HUES6 (cell line): ENCODE data around the gene CXXC5.

Experiments
- H3K27ac ChIP-seq: 2 replicates; pipeline ENCODE4 v1.7.0; 2013; ENCODE audit warnings: low read depth, mild to moderate bottlenecking, low read length, inconsistent platforms
- H3K27me3 ChIP-seq: 2 replicates; pipeline ENCODE4 v1.6.1; 2013; ENCODE audit warnings: low read length; ENCODE audit not compliant: control insufficient read depth, insufficient read depth
- H3K36me3 ChIP-seq: 2 replicates; pipeline ENCODE4 v1.6.1; 2013; ENCODE audit warnings: low read length; ENCODE audit not compliant: control insufficient read depth, insufficient read depth
- H3K4me1 ChIP-seq: 2 replicates; pipeline ENCODE4 v1.6.1; 2013; ENCODE audit warnings: low read length; ENCODE audit not compliant: control insufficient read depth, insufficient read depth
- H3K4me3 ChIP-seq: 2 replicates; pipeline ENCODE4 v1.5.1; 2013; ENCODE audit warnings: low read depth, low read length
- H3K9ac ChIP-seq: one replicate; pipeline ENCODE4 v1.6.1; 2013; ENCODE audit warnings: mild to moderate bottlenecking, low read length
- H3K9me3 ChIP-seq: 2 replicates; pipeline ENCODE4 v1.6.1; 2013; ENCODE audit warnings: low read depth, low read length; ENCODE audit not compliant: control insufficient read depth, insufficient read depth

CXXC5 gene

DNA sequence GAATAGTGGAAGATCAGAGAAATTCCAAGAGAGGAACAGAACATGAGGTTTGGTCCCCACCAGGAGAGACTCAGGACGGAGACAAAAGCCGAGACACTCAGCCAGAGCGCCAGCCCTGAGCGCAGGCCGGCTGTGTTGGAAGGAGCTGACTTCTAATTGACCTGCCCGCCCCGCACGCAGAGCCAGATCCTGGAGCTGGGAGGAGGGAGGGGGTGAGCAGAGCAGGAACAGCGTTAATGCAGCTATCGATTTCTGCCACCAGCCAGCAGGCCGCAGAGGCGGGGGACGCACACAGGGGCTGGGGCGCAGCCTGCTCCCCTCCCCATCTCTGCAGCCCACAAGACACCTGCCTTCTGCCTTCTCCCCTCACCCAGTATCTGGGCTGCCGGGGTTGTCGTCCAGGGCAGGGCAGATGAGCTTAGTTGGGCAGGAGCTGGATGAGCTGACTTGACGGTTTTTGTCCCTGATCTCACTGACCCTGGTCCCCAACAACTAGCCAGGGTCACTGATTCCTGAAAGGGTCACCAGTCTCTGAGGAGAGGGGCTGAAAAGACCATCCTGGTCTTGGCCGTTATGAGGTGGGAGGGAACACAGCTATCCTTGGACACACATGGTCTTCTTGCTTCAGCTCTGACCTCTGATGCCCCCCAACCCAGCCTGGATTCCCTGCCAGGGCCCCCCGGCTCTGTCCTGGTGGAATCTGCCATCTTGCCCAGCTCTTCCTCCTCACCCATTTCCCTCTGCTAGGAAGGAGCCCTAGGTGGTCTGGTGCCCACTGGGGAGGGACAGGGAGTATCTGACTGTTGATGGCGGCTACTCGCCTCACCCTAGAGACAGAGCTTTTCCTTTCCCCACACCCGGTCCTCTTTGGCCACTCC, 29.8 kb downstream of the CXXC5 start:
- no peak overlapping the region for H3K27ac ChIP-seq
- H3K9ac ChIP-seq: no peak overlapping the region
- no peaks in the 10 kb centered on the region for H3K27me3 ChIP-seq
- no peaks in the 10 kb centered on the region for H3K9me3 ChIP-seq
- peaks cover 43% of the 10 kb centered on the region for H3K4me1 ChIP-seq
- no peak overlapping the region for H3K4me3 ChIP-seq
- H3K36me3 ChIP-seq: peaks cover 31% of the 10 kb centered on the region

DNA sequence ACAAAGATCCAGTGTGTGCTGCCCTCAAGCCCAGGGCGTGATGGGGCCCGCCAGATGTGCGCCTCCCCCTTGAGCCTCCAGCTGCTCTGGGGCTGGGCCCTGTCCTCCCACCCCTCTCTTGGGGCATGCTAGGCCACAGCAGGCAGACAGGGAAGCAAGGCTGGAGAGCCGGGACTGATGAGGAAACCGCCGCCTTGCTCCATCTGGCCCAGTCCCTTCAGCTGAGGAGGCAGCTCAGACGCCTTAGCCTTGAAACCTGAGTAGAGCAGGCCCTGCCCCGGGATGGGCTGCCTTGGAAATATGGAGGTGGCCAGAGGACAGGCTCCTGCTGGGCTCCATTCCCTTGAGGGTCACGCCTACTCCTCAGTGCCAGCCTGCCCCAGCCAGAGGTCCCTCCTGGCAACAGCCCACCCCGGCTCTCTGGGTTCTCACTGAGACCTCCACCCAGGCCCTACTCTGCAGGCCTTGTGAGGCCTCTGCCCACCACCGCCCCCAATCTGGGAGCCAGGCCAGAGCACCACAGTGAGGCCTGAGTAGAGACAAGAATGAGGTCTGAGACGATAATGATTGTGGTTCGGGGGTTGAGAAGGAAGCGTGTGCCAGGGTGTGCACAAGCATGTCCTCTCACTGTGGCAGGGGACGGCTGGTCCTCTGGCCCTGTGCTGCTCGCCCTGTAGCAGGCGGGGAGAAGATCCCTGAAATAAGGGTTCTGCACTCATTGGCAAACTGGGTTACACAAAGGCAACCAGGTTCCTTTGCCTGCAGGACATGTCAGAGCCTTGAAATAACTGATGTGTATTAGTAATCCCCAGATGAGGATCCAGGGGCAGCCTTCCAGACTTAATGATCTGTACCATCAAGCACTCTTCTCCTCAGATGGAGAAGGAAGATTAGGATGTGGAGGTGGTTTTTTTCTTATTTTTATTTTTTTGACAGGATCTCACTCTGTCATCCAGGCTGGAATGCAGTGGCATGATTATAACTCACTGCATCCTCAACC, 30.9 kb downstream of the CXXC5 start:
- H3K36me3 ChIP-seq: peaks cover 37% of the 10 kb centered on the region
- H3K4me1 ChIP-seq: peaks cover 50% of the 10 kb centered on the region
- H3K27me3 ChIP-seq: no peaks in the 10 kb centered on the region
- H3K9ac ChIP-seq: no peak overlapping the region
- no peaks in the 10 kb centered on the region for H3K9me3 ChIP-seq
- no peak overlapping the region for H3K4me3 ChIP-seq
- H3K27ac ChIP-seq: no peak overlapping the region

DNA sequence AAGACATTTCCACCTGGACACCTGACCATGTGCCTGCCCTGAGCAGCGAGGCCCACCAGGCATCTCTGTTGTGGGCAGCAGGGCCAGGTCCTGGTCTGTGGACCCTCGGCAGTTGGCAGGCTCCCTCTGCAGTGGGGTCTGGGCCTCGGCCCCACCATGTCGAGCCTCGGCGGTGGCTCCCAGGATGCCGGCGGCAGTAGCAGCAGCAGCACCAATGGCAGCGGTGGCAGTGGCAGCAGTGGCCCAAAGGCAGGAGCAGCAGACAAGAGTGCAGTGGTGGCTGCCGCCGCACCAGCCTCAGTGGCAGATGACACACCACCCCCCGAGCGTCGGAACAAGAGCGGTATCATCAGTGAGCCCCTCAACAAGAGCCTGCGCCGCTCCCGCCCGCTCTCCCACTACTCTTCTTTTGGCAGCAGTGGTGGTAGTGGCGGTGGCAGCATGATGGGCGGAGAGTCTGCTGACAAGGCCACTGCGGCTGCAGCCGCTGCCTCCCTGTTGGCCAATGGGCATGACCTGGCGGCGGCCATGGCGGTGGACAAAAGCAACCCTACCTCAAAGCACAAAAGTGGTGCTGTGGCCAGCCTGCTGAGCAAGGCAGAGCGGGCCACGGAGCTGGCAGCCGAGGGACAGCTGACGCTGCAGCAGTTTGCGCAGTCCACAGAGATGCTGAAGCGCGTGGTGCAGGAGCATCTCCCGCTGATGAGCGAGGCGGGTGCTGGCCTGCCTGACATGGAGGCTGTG, 32.4 kb downstream of the CXXC5 start:
- H3K36me3 ChIP-seq: peaks cover 42% of the 10 kb centered on the region

DNA sequence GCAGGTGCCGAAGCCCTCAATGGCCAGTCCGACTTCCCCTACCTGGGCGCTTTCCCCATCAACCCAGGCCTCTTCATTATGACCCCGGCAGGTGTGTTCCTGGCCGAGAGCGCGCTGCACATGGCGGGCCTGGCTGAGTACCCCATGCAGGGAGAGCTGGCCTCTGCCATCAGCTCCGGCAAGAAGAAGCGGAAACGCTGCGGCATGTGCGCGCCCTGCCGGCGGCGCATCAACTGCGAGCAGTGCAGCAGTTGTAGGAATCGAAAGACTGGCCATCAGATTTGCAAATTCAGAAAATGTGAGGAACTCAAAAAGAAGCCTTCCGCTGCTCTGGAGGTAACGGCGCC, 32.9 kb downstream of the CXXC5 start:
- H3K27ac ChIP-seq: no peak overlapping the region
- H3K4me1 ChIP-seq: peaks cover 70% of the 10 kb centered on the region
- H3K9ac ChIP-seq: no peak overlapping the region
- H3K9me3 ChIP-seq: no peaks in the 10 kb centered on the region
- H3K4me3 ChIP-seq: no peak overlapping the region
- H3K27me3 ChIP-seq: no peaks in the 10 kb centered on the region
- H3K36me3 ChIP-seq: peaks cover 44% of the 10 kb centered on the region

More for the DNA sequence above, 32.4 kb downstream of the CXXC5 start:
- H3K9me3 ChIP-seq: no peaks in the 10 kb centered on the region
- H3K4me1 ChIP-seq: peaks cover 65% of the 10 kb centered on the region
- H3K9ac ChIP-seq: no peak overlapping the region
- no peak overlapping the region for H3K4me3 ChIP-seq
- no peak overlapping the region for H3K27ac ChIP-seq
- no peaks in the 10 kb centered on the region for H3K27me3 ChIP-seq

DNA sequence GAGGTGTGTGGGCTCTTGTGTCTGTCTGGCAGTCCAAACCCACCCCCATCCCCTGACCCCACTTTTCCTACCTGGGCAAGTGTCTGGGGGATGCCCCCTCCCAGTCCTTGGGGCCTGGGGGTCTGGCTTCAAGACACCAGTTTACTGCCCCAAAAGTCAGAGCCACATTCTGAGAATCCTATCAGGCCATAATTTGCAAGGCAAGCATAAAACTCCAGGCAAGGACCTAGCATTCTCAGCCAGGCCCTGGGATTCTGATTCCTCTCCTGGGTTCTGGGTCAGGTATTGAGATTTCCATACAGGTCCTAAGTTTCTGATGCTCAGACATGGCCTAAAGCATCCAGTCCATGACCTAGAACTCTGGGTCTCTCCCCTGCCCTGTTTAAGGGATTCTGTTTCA, 33.3 kb downstream of the CXXC5 start:
- Histone ChIP-seq H3K4me1 (peaks cover 73% of the 10 kb centered on the region), H3K27me3 (no peaks in the 10 kb centered on the region), H3K36me3 (peaks cover 48% of the 10 kb centered on the region), H3K9ac (no peak overlapping the region), H3K4me3 (no peak overlapping the region), H3K27ac (no peak overlapping the region), H3K9me3 (no peaks in the 10 kb centered on the region)

DNA sequence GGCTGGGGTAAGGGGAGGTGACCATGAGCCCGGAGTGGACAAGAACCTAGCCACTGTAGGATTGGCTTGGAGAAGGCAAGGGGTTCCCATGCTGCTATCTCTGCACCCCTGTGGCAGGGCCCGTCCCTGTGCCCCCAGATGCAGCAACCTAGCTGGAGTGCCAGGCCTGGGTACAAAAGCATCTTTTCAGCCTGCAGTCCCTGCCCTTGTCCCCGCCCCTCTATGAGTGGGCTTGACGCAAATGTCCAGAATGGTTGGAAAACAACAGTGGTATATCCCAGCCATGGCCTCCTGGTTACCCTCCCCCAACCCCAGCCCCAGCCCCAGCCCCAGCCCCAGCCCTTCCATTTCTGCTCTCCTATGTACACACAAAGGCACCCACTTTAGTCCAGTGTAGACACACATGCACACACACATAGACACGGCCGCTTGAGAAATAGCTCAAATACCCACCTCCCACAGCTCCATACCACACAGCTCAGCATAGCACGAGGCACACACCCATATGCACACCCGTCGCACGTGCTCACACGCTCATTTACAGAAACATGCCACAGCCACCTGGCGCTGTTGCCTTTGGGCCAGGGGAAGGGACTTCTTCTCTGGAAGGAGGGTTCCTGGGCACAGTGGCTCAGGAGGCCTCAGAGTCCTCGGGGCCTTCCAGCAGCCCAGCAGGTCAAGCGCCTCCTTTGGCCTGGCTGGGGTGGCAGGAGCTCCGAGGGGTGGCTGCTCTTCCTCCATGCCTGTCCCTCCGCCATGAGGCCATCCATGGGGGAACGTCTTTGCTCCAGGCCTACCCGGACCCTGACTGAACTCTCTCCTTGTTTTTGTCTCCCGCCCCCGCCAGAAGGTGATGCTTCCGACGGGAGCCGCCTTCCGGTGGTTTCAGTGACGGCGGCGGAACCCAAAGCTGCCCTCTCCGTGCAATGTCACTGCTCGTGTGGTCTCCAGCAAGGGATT, 34.1 kb downstream of the CXXC5 start:
- H3K27ac ChIP-seq: no peak overlapping the region; the same call in 1 of the 2 replicates
- H3K36me3 ChIP-seq: peaks cover 50% of the 10 kb centered on the region
- peaks cover 75% of the 10 kb centered on the region for H3K4me1 ChIP-seq
- no peaks in the 10 kb centered on the region for H3K27me3 ChIP-seq
- H3K9ac ChIP-seq: no peak overlapping the region
- no peaks in the 10 kb centered on the region for H3K9me3 ChIP-seq
- H3K4me3 ChIP-seq: no peak overlapping the region

DNA sequence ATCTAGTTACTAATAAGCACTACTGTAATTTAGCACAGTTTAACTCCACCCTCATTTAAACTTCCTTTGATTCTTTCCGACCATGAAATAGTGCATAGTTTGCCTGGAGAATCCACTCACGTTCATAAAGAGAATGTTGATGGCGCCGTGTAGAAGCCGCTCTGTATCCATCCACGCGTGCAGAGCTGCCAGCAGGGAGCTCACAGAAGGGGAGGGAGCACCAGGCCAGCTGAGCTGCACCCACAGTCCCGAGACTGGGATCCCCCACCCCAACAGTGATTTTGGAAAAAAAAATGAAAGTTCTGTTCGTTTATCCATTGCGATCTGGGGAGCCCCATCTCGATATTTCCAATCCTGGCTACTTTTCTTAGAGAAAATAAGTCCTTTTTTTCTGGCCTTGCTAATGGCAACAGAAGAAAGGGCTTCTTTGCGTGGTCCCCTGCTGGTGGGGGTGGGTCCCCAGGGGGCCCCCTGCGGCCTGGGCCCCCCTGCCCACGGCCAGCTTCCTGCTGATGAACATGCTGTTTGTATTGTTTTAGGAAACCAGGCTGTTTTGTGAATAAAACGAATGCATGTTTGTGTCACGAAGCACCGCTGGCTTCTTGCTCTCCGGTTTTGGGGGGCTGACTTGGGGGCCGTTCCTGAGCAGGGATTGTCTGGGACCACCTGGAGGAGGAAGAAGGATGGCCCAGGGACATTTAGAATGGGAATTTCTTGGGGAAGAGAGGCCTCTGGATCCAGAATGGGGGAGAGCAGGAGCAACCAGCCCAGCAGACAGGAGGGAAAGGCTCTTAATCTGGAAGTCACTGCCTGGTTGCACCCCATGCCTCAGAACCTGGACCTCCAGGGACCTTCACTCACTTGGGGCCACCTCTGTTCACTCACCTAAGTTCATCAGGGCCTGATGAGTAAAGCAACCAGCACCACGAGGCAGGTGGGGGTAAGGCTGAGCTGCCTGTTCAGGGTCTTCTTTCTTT, 35.4 kb downstream of the CXXC5 start:
- peaks cover 73% of the 10 kb centered on the region for H3K4me1 ChIP-seq
- H3K27ac ChIP-seq: no peak overlapping the region; the same call in 1 of the 2 replicates
- no peak overlapping the region for H3K4me3 ChIP-seq
- peaks cover 50% of the 10 kb centered on the region for H3K36me3 ChIP-seq
- H3K27me3 ChIP-seq: no peaks in the 10 kb centered on the region
- no peaks in the 10 kb centered on the region for H3K9me3 ChIP-seq
- H3K9ac ChIP-seq: peak overlapping the region; percentile 43

DNA sequence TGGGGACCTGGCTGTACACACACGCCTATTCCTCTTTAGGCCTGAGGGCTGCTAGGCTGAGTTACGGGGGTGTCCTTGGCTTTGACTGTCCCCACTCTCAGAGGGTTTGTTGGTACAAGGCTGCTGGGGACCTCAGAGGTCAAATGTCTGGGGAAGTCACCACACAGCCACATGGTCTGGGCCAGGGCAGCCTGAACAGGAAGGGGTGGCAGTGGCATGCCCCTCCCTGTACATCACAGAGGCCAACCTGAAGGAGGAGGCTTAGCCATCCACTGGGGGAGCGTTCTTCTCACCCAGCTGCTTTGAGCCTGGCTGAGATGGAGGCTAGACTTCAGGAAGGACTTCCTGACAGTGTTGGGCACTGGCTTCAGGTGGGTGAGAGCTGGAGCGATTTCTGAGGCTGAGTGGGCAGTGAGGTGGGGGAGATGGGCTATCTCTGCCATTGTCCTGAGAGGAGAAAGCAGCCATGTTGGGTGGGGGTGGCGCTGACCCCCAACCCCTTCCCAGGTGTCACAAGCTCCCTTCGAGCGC, 36.3 kb downstream of the CXXC5 start:
- Histone ChIP-seq H3K4me1 (peaks cover 74% of the 10 kb centered on the region), H3K9ac (peak overlapping the region; percentile 43), H3K36me3 (peaks cover 50% of the 10 kb centered on the region), H3K27me3 (no peaks in the 10 kb centered on the region), H3K27ac (no peak overlapping the region), H3K4me3 (no peak overlapping the region), H3K9me3 (no peaks in the 10 kb centered on the region)
